Right atrium auricular region (tissue), 2 donors: ENCODE measurements around the gene ANKRD11. TPM values are rescaled to one million over a fixed set of nuclear protein-coding genes. Genes with fewer than 3 reads are reported as not detected.
A peak's percentile ranks its signal among the peaks of the same experiment; 100 is the strongest.

Experiments
- DNase-seq: peaks from one replicate; pipeline ENCODE4 v3.0.0-alpha.2; 2019; ENCODE audit warnings: low spot score
- H3K27ac ChIP-seq, 2 donors: fragments of 200-600 bp; sonication (generic); 1 replicate in 1 of 2; 2 replicates in 1 of 2; pipeline ENCODE4 v1.5.1; 2016 to 2019
- H3K27me3 ChIP-seq, 2 donors: fragments of 200-600 bp; sonication (generic); one replicate each; pipeline versions ENCODE4 v1.5.1 to v1.6.0; 2017 to 2019
- H3K36me3 ChIP-seq: fragments of 200-600 bp; sonication (generic); one replicate; pipeline ENCODE4 v1.5.1; 2016
- H3K4me1 ChIP-seq, 2 donors: fragments of 200-600 bp; sonication (generic); one replicate each; pipeline versions ENCODE4 v1.5.1 to v1.6.0; 2017 to 2019
- H3K4me3 ChIP-seq, 2 donors: fragments of 200-600 bp; sonication (generic); 1 replicate in 1 of 2; 2 replicates in 1 of 2; pipeline ENCODE4 v1.5.1; 2017 to 2019; ENCODE audit warnings: mild to moderate bottlenecking in 1 of 2, moderate library complexity in 1 of 2
- H3K9me3 ChIP-seq, 2 donors: fragments of 200-600 bp; sonication (generic); one replicate each; pipeline ENCODE4 v1.5.1; 2019
- CTCF ChIP-seq, 2 donors: fragments of 200-600 bp; sonication (generic); IDR thresholded peaks; one replicate each; pipeline ENCODE4 v1.5.1; 2019; ENCODE audit warnings: antibody characterized with exemption in 2 of 2
- total RNA-seq, 2 donors: library from RNA; depleted of rRNA; stranded (reverse); fragments of >200 nt; gene quantifications; one replicate each; pipeline ENCODE4 v1.1.0, GENCODE V29; 2016

ANKRD11 gene
- total RNA-seq, 2 donors from 2014 or later: 55.2 to 68.1 TPM

- Histone ChIP-seq H3K9me3 (no peaks in the 10 kb centered on the region), H3K4me3 (no peak overlapping the region), H3K27me3 (no peaks in the 10 kb centered on the region), H3K4me1 (peaks cover 0 to 21% of the 10 kb centered on the region in 2 donors), H3K36me3 (peaks cover 44% of the 10 kb centered on the region), H3K27ac (no peak overlapping the region)
- TF ChIP-seq CTCF (IDR thresholded peaks at IDR 0.05): no peak
- no peak for DNase-seq
Observed at GRCh38 chr16:89511374-89511773, 21.0 kb upstream of the ANKRD11 start.

- peaks cover 0 to 29% of the 10 kb centered on the region in 2 donors for H3K4me1 ChIP-seq
- H3K4me3 ChIP-seq: no peak overlapping the region
- H3K27ac ChIP-seq: no peak overlapping the region
- no peak for DNase-seq
- no peaks in the 10 kb centered on the region for H3K27me3 ChIP-seq
- no peak for TF ChIP-seq CTCF (IDR thresholded peaks at IDR 0.05)
- H3K9me3 ChIP-seq: no peaks in the 10 kb centered on the region
- peaks cover 35% of the 10 kb centered on the region for H3K36me3 ChIP-seq
Observed at GRCh38 chr16:89510526-89510925, 20.2 kb upstream of the ANKRD11 start.

- no peaks in the 10 kb centered on the region for H3K9me3 ChIP-seq
- H3K36me3 ChIP-seq: peaks cover 21% of the 10 kb centered on the region
- H3K4me3 ChIP-seq: peak within 1 kb of the TSS; percentile 88 to 94
- DNase-seq: peak; percentile 81
- H3K4me1 ChIP-seq: peaks cover 0 to 42% of the 10 kb centered on the region in 2 donors
- H3K27me3 ChIP-seq: no peaks in the 10 kb centered on the region
- TF ChIP-seq CTCF (IDR thresholded peaks at IDR 0.05): no peak
- H3K27ac ChIP-seq: peak within 1 kb of the TSS; percentile 94 to 99
Observed at GRCh38 chr16:89507834-89508590, 17.7 kb upstream of the ANKRD11 start, which contains the start of gene SPG7. TSS of gene SPG7 (plus strand) at chr16:89508403. CDS start at chr16:89508418, 15 bp downstream.

- H3K27me3 ChIP-seq: no peaks in the 10 kb centered on the region
- TF ChIP-seq CTCF (IDR thresholded peaks at IDR 0.05): no peak
- peaks cover 0 to 46% of the 10 kb centered on the region in 2 donors for H3K4me1 ChIP-seq
- peak overlapping the region; percentile 88 to 94 for H3K4me3 ChIP-seq
- peak overlapping the region; percentile 94 to 99 for H3K27ac ChIP-seq
- H3K9me3 ChIP-seq: no peaks in the 10 kb centered on the region
- no peak for DNase-seq
- peaks cover 19% of the 10 kb centered on the region for H3K36me3 ChIP-seq
Observed at GRCh38 chr16:89507214-89507833, 17.0 kb upstream of the ANKRD11 start.

GRCh38 chr16:89506791-89507191 lies 16.4 kb upstream of the ANKRD11 start:
- H3K36me3 ChIP-seq: peaks cover 15% of the 10 kb centered on the region
- no peak for TF ChIP-seq CTCF (IDR thresholded peaks at IDR 0.05)
- peak overlapping the region; percentile 94 to 99 for H3K27ac ChIP-seq
- no peaks in the 10 kb centered on the region for H3K27me3 ChIP-seq
- H3K4me3 ChIP-seq: peak overlapping the region; percentile 88 to 94
- no peak for DNase-seq
- H3K4me1 ChIP-seq: peaks cover 0 to 52% of the 10 kb centered on the region in 2 donors
- no peaks in the 10 kb centered on the region for H3K9me3 ChIP-seq
